GM18507 (cell line): ENCODE data around the gene CABP4.

Source experiments
- DNase-seq: peaks from one replicate; pipeline ENCODE4 v3.0.0; 2011; ENCODE audit warnings: low read depth; ENCODE audit not compliant: insufficient read length; ENCODE audit errors: extremely low spot score
- FAIRE-seq: peaks from 2 replicates; lab custom pipeline; 2011; peaks lifted over from hg19 to GRCh38; lab: Jason Lieb, UNC

CABP4 gene

GRCh38 chr11:67503119-67504004, 48.2 kb downstream of the CABP4 start:
- FAIRE-seq: no peak
- no peak for DNase-seq

- FAIRE-seq: no peak
- no peak for DNase-seq
Observed at GRCh38 chr11:67504005-67504949, 49.1 kb downstream of the CABP4 start.

GRCh38 chr11:67504950-67505581, 49.9 kb downstream of the CABP4 start, which contains the start of gene PITPNM1:
Gene PITPNM1, minus strand, starts transcription at chr11:67505363. Its CDS starts 1,183 bp downstream, at chr11:67504180.
- DNase-seq (peak; percentile 70), FAIRE-seq (peak; percentile 59)

- DNase-seq: no peak
- FAIRE-seq: peak; percentile 81
Observed at GRCh38 chr11:67505605-67506396, 50.6 kb downstream of the CABP4 start.

- FAIRE-seq (no peak), DNase-seq (no peak)
Observed at GRCh38 chr11:67506426-67507051, 51.4 kb downstream of the CABP4 start.

GRCh38 chr11:67507242-67507863, 52.2 kb downstream of the CABP4 start:
- DNase-seq (no peak), FAIRE-seq (no peak)

GRCh38 chr11:67507864-67508485, 52.8 kb downstream of the CABP4 start, which contains the start of gene CDK2AP2:
Gene CDK2AP2, minus strand, starts transcription at chr11:67508162. Its CDS starts 80 bp downstream, at chr11:67508082.
- FAIRE-seq: peak; percentile 98
- peak; percentile 98 for DNase-seq

GRCh38 chr11:67508486-67509121, 53.5 kb downstream of the CABP4 start:
- DNase-seq: peak; percentile 99
- no peak for FAIRE-seq

GRCh38 chr11:67510023-67510345, 54.8 kb downstream of the CABP4 start:
- FAIRE-seq (no peak), DNase-seq (no peak)
